HG03097 (cell line): ENCODE data around the gene INSR.

Source experiments
- ATAC-seq: cut with Tn5 transposase; IDR thresholded peaks from one replicate; pipeline ENCODE4 v1.9.1; 2021; ENCODE audit not compliant: unreplicated experiment, low FRiP score

Gene INSR

DNA sequence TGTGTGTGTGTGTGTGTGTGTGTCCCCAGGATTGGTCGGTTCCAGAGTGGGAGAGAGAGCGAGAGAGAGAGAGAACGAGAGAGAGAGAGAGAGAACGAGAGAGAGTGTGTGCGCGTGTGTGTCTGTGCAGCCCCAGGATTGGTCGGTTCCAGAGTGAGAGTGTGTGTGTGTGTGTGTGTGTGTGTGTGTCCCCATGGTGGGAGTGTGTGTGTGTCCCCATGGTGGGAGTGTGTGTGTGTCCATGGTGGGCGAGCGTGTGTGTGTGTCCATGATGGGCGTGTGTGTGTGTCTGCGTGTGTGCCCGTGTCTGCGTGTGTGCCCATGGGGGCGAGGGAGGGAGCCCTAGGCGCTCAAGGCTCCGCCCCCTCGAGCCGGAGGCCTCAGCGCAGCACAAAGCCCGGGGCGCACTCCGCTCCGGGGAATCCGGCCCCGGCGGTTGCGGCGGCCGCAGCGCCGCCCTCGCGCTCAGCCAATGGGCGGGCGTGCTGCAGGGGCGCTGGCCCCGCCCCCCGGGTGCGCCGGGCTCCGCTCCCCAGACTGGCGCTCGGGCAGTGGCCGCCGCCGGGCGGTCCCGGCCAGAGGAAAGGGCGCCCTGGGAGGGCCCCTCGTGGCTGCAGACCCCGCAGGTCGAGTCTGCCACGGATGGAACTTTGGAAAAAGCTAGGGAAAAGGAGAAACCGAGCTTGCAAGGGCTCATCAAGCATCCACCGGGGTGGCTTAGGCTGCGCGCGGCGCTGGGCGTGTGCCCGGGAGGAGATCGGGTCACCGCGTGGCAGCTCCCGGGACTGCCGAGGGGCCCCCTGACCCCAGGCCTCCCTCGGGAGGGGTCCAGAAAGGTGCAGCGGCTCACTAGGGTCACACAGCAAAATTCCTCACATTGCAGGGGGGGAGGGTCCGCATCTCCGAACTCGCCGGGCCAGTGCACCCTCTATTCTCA lies 96.2 kb downstream of the INSR start:
- ATAC-seq = peak; percentile 90

GRCh38 chr19:7197119-7197759 lies 97.0 kb downstream of the INSR start:
- peak; percentile 60 for ATAC-seq

- ATAC-seq = no peak
Measured at GRCh38 chr19:7196763-7197118, 97.5 kb downstream of the INSR start.

DNA sequence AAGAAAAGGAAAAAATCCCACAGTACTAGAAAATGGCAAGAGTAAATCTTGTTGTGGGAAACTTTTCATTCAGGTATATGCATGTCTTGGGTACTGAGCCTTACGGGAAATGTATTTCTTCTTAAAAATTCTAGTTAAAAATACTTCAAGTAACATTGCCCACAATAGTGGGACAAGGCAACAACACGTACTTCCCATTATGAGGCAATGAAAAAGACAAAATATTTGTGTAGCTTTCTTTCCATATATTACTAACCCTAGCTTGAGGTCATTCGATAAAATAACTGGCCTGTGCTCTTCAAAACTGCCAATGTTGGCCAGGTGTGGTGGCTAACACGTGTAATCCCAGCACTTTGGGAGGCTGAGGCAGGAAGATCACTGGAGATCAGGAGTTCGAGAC lies 99.2 kb downstream of the INSR start:
- ATAC-seq = no peak

- no peak for ATAC-seq
Measured at GRCh38 chr19:7194566-7194965, 99.6 kb downstream of the INSR start.

GRCh38 chr19:7191946-7192691 lies 102.1 kb downstream of the INSR start:
- ATAC-seq = no peak

DNA sequence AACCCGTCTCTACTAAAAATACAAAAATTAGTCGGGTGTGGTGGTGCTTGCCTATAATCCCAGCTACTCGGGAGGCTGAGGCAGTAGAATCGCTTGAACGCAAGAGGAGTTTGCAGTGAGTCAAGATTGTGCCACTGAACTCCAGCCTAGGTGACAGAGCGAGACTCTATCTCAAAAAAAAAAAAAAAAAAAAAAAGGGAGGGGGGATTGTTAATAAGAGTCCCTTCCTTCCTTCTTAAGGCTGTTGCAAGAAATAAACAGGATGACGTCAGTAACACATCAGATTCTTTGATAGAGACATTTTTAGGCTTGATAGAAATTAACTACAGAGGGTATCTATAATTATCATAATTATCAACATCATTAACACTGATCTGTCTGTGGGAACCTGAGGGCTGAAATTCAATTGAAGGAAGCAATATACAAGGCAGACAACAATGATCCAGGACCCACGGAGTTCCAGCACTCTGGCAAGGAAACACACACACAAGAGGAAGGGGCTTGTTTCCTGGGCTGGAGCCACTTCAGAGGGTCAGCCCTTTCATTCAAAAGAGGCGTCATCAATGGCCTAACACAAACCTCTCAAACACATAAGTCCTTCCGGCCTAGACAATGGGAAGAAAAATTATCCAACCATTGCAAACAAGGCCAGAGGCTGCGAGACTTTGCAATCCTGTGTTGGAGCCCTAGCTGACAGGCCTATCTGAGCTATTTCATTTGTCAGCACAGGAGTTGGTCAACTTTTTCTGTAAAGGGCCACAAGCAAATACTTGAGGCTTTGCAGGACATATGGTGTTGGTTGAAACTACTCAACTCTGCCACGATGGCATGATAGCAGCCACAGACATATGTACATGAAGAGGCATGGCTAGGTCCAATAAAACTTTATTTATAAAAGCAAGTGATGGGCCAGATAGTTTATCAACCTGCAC lies 105.2 kb downstream of the INSR start:
- no peak for ATAC-seq

DNA sequence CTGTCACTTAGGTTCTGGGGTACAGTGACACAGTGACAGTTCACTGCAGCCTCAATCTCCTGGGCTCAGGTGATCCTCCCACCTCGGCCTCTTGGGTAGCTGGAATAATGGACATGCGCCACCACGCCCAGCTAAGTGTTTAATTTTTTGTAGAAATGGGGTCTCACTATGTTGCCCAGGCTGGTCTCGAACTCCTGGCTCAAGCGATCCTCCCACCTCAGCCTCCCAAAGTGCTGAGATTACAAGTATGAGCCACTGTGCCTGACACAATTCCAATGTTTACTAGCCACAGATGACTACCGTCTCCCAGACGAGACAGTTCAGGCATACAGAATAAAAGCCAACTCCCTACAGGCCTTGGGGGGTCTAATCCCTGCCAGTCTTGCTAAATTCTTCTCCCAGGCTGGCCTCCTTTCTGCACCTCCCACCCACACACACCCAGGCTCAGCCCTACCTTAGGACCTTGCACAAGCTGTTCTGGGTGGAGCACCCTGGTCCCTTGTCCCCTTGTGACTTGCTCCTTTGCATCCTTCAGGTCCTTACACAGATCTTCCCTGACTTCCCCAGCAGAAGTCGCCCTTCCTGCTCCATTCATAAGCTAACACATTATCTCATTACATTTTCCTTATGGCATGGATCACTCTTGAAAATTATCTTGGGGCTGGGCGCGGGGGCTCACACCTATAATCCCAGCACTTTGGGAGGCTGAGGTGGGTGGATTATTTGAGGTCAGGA lies 106.4 kb downstream of the INSR start:
- no peak for ATAC-seq

DNA sequence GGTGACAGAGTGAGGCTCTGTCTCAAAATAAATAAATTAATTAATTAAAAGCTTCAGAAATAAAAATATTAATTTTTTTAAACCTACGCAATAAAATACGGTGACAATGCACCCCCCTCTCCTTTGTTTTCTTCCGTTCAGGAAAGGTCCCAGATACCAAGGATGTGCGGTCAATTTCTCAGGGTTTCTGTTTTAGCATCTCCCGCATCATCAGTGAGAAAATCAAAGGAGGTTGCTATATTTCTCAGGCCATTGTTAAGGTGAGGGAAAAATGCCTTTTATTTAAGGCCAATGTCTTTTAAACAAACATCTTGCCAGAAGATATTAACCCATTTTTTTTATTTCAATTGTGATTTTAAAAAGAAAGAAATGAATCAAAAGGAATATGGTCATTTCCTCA lies 111.7 kb downstream of the INSR start:
- no peak for ATAC-seq

DNA sequence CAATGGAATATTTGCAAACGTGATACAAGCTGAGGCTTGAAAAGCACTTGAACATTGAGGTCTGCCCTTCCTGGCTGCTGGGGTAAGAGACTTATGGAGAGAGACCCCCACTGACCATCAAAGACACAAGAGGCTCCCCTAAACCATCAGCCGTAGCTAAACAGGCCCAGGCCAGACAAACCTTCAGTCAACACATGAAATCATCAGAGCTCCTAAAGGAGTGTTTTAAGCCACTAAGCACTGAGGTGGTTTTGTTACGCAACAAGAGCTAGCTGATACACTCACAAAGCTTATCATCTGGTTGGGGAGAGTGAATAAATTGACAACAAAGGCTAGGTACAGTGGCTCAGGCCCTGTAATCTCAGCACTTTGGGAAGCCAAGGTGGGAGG lies 114.3 kb downstream of the INSR start:
- ATAC-seq = no peak

GRCh38 chr19:7177926-7178325 lies 116.3 kb downstream of the INSR start:
- ATAC-seq = no peak

GRCh38 chr19:7176792-7177191 lies 117.4 kb downstream of the INSR start:
- no peak for ATAC-seq

- ATAC-seq = no peak
Measured at GRCh38 chr19:7172794-7173193, 121.4 kb downstream of the INSR start.

- no peak for ATAC-seq
Measured at GRCh38 chr19:7170983-7171382, 123.2 kb downstream of the INSR start.

DNA sequence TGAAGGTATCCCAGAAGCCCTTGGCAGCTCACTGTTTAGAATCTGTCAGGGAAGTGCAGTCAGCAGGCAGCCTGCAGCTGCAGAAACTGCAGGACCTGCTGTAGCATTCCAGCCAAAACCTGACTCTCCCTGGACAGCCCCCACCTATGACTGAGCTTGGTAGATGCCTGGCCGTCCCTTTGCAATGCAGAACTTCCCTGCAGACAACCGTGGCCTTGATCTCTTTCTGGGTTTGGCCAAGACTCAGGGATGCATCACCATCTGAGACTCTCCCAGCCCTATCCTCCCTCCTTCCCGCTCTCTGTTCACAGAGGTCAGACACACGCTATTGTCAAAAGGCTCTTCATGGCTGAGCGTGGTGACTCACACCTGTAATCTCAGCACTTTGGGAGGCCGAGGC lies 125.3 kb downstream of the INSR start:
- no peak for ATAC-seq

DNA sequence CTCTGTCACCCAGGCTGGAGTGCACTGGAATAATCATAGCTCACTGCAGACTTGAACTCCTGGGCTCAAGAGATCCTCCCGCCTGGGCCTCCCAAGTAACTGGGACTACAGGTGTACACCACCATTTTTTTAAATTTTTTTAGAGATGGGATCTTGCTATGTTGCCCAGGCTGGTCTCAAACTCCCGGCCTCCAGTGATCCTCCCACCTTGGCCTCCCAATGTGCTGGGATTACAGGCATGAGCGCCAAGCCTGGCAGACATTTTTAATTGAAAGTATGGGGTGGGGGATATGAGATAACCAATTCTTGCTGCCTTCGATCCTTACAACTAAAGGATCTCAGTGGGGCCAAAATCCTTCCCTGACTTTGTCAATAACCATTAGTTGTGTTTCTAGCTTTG lies 132.9 kb downstream of the INSR start:
- ATAC-seq = no peak

DNA sequence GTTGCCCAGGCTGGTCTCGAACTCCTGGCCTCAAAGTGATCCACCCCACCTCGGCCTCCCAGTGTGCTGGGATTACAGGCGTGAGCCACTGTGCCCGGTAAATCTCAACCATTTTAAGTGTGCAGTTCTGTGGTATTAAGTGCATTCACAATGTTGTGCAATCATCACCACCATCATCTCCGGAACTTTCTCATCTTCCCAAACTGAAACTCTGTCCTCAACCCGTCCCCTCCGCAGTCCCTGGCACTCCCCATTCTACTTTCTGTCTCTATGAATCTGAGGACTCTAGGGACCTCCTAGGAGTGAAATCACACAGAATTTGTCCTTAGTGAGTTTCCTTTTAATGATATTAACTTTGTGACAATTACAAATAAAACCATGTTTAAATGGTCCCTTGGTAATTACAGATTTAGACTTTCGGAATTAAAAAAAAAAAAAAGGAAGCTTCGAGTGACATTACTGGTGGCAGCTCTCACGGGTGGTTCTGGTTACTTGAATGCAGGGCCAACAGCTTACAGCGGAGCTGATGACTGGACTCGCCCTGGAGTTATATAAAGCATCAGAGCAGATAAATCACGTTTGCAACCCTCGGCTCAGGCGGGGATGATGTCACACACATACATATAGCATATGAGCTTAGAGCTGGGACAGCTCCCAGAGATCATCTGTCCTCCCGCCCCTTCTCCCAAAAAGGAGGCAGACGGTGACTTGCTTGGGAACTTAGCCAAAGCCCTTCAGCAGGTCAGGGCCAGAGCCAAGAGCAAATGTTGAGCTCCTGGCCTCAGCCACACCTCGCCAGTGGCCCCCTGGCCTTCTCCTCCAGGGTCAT lies 134.9 kb downstream of the INSR start:
- ATAC-seq = no peak

GRCh38 chr19:7153022-7153421 lies 141.2 kb downstream of the INSR start:
- no peak for ATAC-seq

- ATAC-seq = no peak
Measured at GRCh38 chr19:7152568-7152967, 141.6 kb downstream of the INSR start.
